HG03196 (cell line): Measurements from ENCODE around the gene MOB3B.
"Not testable (repeated sequence)": the region's sequence is repeated elsewhere in the genome, so short reads cannot be mapped to it uniquely, and the experiment has no call there.

Source experiments
- ATAC-seq: cut with Tn5 transposase; IDR thresholded peaks from one replicate; pipeline ENCODE4 v1.9.1; 2021; ENCODE audit not compliant: unreplicated experiment

MOB3B gene

GRCh38 chr9:27482709-27483108, 46.9 kb downstream of the MOB3B start:
- ATAC-seq = no peak

- no peak for ATAC-seq
These were observed 51.3 kb downstream of the MOB3B start for GRCh38 chr9:27478322-27478721.

GRCh38 chr9:27476870-27477515, 52.6 kb downstream of the MOB3B start:
- no peak for ATAC-seq

GRCh38 chr9:27475057-27475595, 54.5 kb downstream of the MOB3B start:
- no peak for ATAC-seq

DNA sequence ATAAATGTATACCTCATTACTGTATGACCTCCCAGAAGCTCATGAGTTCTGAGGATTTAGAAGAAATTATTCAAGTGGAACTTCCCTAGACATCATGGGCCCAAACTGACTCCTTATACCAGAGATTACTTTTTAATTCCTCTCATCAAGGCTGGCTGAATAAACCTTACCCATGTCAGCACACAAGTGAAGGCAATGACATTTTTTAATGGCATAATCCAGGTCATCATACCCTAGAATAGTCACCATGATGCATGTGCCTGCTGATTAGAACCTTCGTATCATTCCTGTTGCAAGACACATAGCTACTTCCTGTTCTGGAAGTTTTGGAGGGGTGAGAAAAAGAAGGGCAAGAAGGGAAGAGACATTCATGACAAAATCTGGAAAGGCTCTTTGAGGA, 55.3 kb downstream of the MOB3B start:
- ATAC-seq = no peak

- ATAC-seq = no peak
These were observed 56.5 kb downstream of the MOB3B start for GRCh38 chr9:27473111-27473529.

- ATAC-seq = no peak
These were observed 57.4 kb downstream of the MOB3B start for GRCh38 chr9:27472195-27472594.

GRCh38 chr9:27471789-27472188, 57.8 kb downstream of the MOB3B start:
- ATAC-seq = no peak

DNA sequence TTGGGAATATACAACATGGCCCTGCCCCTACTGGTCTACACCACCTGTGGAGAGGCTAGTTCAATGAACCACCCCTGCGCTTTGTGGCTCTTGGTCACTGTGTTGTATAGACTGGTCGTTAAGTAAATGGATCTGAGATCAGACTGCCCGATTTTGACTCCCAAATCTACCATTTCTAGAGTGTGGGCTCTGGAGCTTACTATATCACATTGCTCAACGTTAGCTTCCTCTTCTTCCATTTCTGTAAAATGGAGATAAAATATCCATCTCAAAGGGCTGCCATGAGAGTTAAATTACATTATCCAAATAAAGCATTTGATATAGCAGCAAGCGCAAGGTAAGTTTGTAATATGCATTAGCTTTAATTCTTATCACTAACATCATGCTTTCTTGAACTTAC, 58.2 kb downstream of the MOB3B start:
- ATAC-seq = no peak

DNA sequence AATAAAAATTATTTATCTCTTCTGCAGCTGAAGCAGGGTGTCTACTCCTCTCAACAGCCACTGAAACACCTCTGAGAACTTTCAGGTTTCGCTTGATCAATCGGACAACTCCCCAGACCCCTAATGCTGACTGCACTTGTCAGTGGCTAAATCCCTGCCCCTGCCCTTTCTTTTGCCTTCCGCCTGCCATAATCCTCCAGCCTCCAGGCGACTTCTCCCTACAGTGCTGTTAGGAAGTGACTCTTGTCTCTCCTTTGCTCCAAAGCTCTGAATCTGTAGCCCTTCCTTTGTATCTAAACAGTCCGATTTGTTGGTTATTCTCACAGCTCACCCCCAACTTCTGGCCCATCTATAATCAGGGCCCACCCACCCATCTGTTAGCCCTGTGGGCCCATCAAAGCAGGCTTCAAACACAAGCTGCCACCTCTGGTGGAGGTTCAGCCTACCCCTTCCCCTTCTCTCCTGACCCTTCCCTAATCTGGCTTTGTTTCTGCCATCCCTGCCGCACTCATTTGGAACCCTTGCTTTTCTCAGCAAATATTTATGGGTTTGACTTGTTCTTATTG, 59.2 kb downstream of the MOB3B start:
- no peak for ATAC-seq

- no peak for ATAC-seq
These were observed 60.1 kb downstream of the MOB3B start for GRCh38 chr9:27469550-27469949.

DNA sequence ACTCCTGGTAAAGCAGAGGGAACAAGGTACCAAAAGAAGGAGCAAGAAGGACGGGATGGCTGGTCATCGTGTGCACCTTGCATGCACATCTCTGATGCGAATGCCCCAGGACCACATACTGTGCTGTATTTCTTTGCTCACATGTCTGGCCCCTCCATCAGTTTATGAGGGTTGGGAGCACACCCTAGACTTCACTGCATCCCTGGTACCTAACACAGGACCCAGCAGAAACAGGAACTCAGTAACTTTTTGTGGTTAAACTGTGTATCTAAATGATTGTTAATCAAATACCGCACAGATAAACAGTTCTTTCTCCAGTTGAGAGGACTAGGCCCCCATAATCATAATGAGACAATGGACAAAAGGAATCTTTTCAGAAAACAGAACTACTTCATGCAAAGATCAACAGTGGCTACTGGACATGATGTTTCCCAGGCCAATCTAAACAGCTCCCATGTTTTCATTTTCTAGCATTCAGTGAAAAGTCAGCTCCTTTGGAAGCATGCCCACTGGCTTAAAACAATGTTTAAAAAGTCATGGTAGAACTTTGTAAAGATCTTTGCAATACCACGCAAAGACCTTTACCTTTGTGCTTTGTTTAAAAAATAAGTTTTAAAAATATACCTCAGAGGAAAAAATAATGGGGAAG, 61.0 kb downstream of the MOB3B start:
- ATAC-seq = no peak

DNA sequence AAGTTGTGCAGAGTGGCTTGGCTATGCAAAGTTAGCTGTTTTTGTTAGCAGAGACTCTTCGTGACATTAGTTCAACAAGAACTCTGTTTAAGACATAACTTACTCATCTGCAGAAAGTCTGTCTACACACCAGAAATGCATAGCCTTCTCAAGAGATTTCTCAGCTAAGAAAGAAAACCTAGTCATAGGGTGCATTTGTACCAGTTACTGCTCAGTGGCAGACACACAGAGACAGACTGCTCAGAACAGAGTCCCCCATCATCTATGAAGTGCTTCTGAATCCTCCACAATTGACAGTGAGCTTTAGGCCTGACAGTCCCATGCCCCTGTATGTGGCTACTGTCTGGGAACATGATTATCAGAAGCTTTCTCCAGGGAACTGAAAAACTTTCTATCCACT, 61.6 kb downstream of the MOB3B start:
- no peak for ATAC-seq

GRCh38 chr9:27467486-27467885, 62.1 kb downstream of the MOB3B start:
- ATAC-seq = no peak

GRCh38 chr9:27466516-27466915, 63.1 kb downstream of the MOB3B start:
- not testable (repeated sequence) for ATAC-seq

GRCh38 chr9:27464950-27465349, 64.7 kb downstream of the MOB3B start:
- ATAC-seq = not testable (repeated sequence)

- no peak for ATAC-seq
These were observed 66.8 kb downstream of the MOB3B start for GRCh38 chr9:27462846-27463245.

- ATAC-seq = no peak
These were observed 67.2 kb downstream of the MOB3B start for GRCh38 chr9:27462434-27462833.

DNA sequence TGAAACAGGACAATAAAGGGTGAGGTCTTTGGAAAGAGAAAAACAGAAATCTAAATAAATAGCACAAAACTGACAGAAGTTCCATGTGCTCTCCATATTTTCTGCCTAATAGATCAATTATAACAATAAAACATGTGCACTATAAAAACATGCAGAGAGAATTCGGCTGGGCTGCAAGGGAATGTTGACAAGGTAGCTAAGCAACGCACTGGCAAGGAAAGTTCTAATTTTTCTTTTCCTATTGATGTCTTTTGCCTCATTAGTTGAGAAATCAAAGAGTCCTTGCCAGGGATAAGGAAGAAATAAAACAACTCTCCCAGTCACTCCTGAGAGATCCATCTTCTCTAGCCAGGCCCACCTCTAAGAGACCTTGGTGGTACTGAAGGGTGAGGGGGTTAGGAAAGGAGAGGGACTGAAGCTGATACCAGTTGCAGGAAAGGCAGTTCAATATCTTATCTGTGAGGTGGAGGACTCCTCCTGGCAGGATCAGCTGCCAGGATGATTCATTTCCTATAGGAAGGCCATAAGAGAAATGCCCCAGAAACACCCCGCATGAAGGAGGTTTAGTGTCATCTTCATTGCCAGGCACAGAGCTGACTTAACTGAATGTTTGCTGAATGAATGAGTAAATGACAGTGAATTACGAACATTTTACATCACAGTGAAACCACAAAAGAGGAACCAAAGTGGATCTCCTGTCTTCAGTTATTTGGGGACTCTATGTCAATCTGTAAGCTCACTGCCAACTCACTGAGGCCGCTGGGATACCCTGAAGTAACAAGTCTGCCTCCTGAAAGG, 69.2 kb downstream of the MOB3B start:
- ATAC-seq = peak; percentile 74

DNA sequence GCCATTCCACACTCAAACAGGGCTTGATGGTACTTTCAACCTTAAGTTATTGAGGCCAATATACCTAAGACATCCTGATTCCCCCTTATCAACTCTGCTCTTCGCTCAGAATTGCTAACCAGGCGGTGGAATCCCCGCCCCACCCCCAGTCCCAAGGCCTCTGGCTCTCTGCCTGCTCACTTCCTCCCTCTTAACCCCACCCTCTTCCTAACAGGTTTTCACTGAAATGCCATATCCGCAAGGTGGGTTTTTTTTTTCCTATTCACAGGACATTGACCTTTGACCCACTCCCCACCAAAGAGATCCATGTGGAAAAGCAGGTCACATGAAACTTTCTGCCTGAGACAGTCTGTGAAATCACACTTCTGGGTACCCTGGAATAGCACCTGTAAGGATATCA, 72.2 kb downstream of the MOB3B start:
- ATAC-seq = no peak

- no peak for ATAC-seq
These were observed 75.6 kb downstream of the MOB3B start for GRCh38 chr9:27453860-27454553.
